Measurements from ENCODE around the gene ZNF516. TPM values are rescaled to one million over a fixed set of nuclear protein-coding genes. Genes with fewer than 3 reads are reported as not detected.
A peak's percentile ranks its signal among the peaks of the same experiment; 100 is the strongest.

ZNF516 gene
- polyA plus RNA-seq, 1 donor from 2014 or later: 1.2 TPM

- Mint-ChIP-seq H3K9me3 (peaks cover 0 to 2% (median 0%) of the 10 kb centered on the region in 3 donors), H3K27ac (no peak overlapping the region), H3K36me3 (no peaks in the 10 kb centered on the region), H3K27me3 (peaks cover 38% of the 10 kb centered on the region), H3K4me3 (peak overlapping the region in 1 of 4 donors; percentile 96), H3K4me1 (peaks cover 19 to 30% (median 19%) of the 10 kb centered on the region in 3 donors)
These were observed 6.0 kb downstream of the ZNF516 start for GRCh38 chr18:76489081-76489480.

GRCh38 chr18:76488190-76488589 lies 6.9 kb downstream of the ZNF516 start:
- no peaks in the 10 kb centered on the region for H3K9me3 Mint-ChIP-seq
- H3K27ac Mint-ChIP-seq: no peak overlapping the region
- H3K27me3 Mint-ChIP-seq: peaks cover 29% of the 10 kb centered on the region
- H3K4me1 Mint-ChIP-seq: peaks cover 13 to 23% (median 13%) of the 10 kb centered on the region in 3 donors
- no peak overlapping the region for H3K4me3 Mint-ChIP-seq
- no peaks in the 10 kb centered on the region for H3K36me3 Mint-ChIP-seq

DNA sequence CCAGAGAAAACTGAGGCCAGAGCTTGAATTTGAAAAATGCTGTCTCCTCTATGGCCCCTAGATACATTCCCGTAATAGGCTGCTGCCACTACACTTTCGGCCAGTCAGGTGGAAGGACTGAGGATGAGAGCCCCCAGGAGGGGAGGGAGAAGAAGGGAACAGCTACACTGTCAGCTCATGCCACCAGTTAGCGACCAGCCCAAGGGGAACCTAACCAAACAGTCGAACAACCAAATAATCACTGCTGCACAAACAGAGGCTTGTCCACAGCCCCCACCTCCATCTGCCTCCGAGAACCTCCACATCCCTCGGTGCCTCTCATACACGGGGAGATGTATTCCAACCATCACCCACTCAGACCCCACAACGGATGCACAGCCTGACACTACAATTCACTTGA lies 7.3 kb downstream of the ZNF516 start:
- Mint-ChIP-seq H3K9me3 (no peaks in the 10 kb centered on the region), H3K4me1 (peaks cover 13 to 19% (median 13%) of the 10 kb centered on the region in 3 donors), H3K27ac (no peak overlapping the region), H3K36me3 (no peaks in the 10 kb centered on the region), H3K4me3 (no peak overlapping the region), H3K27me3 (peaks cover 26% of the 10 kb centered on the region)

- H3K36me3 Mint-ChIP-seq: no peaks in the 10 kb centered on the region
- no peak overlapping the region for H3K4me3 Mint-ChIP-seq
- peaks cover 20% of the 10 kb centered on the region for H3K27me3 Mint-ChIP-seq
- H3K9me3 Mint-ChIP-seq: no peaks in the 10 kb centered on the region
- peaks cover 10 to 14% (median 11%) of the 10 kb centered on the region in 3 donors for H3K4me1 Mint-ChIP-seq
- no peak overlapping the region for H3K27ac Mint-ChIP-seq
These were observed 8.0 kb downstream of the ZNF516 start for GRCh38 chr18:76487070-76487469.

DNA sequence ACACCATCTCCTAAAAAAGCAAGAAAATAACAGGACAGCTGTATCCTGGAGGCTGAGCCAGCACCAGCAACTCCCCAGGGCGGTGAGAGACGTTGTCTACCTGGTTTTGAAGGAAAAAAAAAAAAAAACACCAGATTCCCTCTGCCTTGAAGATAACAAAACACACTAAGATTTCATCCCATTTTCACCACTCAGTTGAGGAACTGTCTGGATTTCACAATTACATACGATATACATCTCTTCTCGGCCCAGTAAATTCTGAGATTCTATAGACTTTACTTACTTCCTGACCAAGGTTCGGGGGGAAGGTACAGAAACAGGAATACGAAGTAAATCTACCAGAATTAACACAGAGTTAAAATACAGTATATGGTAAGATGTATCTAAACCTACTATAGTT lies 8.5 kb downstream of the ZNF516 start:
- Mint-ChIP-seq H3K4me1 (peaks cover 9 to 14% (median 10%) of the 10 kb centered on the region in 3 donors), H3K9me3 (no peaks in the 10 kb centered on the region), H3K27me3 (peaks cover 17% of the 10 kb centered on the region), H3K27ac (no peak overlapping the region), H3K4me3 (no peak overlapping the region), H3K36me3 (no peaks in the 10 kb centered on the region)

DNA sequence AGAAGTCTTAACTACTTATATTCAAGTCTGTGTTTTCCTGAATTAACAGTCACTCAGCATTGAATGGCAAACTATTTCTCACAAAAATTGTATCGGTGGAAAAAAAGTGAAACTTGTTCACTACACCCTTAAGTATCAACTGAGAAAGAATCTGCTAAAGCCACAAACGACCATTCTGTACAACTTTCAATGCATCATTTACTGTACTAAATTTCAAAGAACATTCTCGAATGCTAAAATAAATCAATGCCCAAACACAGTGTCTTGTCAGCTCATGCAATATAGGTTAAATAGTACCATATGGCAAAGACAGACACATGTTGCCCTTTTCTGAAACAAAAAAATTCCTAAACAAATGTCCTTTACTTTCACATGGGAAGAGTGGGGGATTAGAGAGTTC lies 9.0 kb downstream of the ZNF516 start:
- H3K27ac Mint-ChIP-seq: no peak overlapping the region
- no peaks in the 10 kb centered on the region for H3K36me3 Mint-ChIP-seq
- peaks cover 19% of the 10 kb centered on the region for H3K27me3 Mint-ChIP-seq
- H3K9me3 Mint-ChIP-seq: no peaks in the 10 kb centered on the region
- H3K4me3 Mint-ChIP-seq: no peak overlapping the region
- peaks cover 9 to 14% (median 10%) of the 10 kb centered on the region in 3 donors for H3K4me1 Mint-ChIP-seq

DNA sequence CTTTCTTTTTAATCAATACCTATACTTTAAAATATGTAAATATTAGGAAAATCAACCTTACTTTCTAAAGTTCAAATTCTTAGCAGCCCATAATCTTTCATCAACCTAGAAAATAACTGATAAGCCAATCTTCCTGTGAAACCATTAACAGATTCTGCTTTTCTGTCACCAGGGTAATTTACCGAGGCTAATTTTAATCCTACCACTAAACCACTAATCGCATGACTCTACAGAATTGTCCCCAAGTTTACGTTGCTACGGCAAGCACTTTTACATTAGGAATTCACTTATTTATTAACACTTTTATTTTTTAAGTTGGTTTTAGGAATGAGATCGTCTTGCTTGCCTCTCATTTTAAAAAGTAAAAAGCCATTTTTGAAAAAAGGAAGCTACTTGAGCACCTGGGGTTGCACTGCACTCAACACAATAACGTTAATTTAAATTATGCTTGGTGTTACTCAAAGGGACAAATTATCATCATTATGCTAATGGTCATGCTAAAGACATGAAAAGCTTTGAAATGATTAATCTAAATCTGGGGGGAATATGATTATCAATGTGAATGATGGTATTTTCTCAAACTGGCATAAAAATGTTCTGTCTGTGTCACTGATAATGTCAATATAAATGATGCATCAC lies 10.2 kb downstream of the ZNF516 start:
- Mint-ChIP-seq H3K4me1 (peaks cover 0 to 3% (median 3%) of the 10 kb centered on the region in 3 donors), H3K27me3 (peaks cover 9% of the 10 kb centered on the region), H3K4me3 (peak overlapping the region in 1 of 4 donors; percentile 71)

GRCh38 chr18:76483780-76484179 lies 11.3 kb downstream of the ZNF516 start:
- no peaks in the 10 kb centered on the region for H3K9me3 Mint-ChIP-seq
- no peak overlapping the region for H3K27ac Mint-ChIP-seq
- peaks cover 7% of the 10 kb centered on the region for H3K27me3 Mint-ChIP-seq
- H3K4me3 Mint-ChIP-seq: no peak overlapping the region
- no peaks in the 10 kb centered on the region for H3K36me3 Mint-ChIP-seq
- peaks cover 0 to 3% (median 0%) of the 10 kb centered on the region in 3 donors for H3K4me1 Mint-ChIP-seq

More for the DNA sequence above, 10.2 kb downstream of the ZNF516 start:
- Mint-ChIP-seq H3K9me3 (no peaks in the 10 kb centered on the region), H3K36me3 (no peaks in the 10 kb centered on the region), H3K27ac (no peak overlapping the region)

GRCh38 chr18:76482971-76483691 lies 11.9 kb downstream of the ZNF516 start:
- Mint-ChIP-seq H3K4me3 (no peak overlapping the region), H3K4me1 (peaks cover 0 to 3% (median 0%) of the 10 kb centered on the region in 3 donors), H3K27me3 (peaks cover 7% of the 10 kb centered on the region), H3K27ac (no peak overlapping the region), H3K9me3 (no peaks in the 10 kb centered on the region), H3K36me3 (no peaks in the 10 kb centered on the region)

DNA sequence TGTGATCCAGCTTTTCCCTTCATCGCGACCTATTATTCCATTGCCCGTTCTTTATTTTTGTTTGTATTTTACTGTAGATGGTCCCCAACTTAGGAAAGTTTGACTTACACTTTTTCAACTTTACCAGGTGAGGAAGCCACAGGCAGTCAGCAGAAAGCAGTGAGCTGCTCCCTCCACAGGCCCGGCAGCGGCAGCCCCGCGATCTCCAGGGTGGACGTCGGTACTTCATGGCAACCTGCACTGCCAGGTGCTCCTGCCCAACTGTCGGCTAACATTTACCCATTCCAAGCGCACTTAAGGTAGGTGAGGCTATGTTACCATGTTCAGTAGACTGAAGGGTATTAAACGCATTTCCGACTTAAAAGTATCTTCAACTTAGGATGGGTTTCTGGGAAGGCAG lies 12.8 kb downstream of the ZNF516 start:
- Mint-ChIP-seq H3K27ac (no peak overlapping the region), H3K9me3 (no peaks in the 10 kb centered on the region), H3K27me3 (peaks cover 8% of the 10 kb centered on the region), H3K4me3 (no peak overlapping the region), H3K36me3 (no peaks in the 10 kb centered on the region), H3K4me1 (peaks cover 0 to 5% (median 4%) of the 10 kb centered on the region in 3 donors)

GRCh38 chr18:76480913-76481312 lies 14.1 kb downstream of the ZNF516 start:
- Mint-ChIP-seq H3K9me3 (no peaks in the 10 kb centered on the region), H3K27me3 (peaks cover 12% of the 10 kb centered on the region), H3K27ac (no peak overlapping the region), H3K36me3 (no peaks in the 10 kb centered on the region), H3K4me3 (no peak overlapping the region), H3K4me1 (peaks cover 0 to 8% (median 4%) of the 10 kb centered on the region in 3 donors)

GRCh38 chr18:76479351-76480238 lies 15.4 kb downstream of the ZNF516 start:
- Mint-ChIP-seq H3K36me3 (no peaks in the 10 kb centered on the region), H3K4me1 (peaks cover 0 to 6% (median 4%) of the 10 kb centered on the region in 3 donors), H3K27ac (no peak overlapping the region), H3K27me3 (peaks cover 11% of the 10 kb centered on the region), H3K9me3 (no peaks in the 10 kb centered on the region), H3K4me3 (no peak overlapping the region)

DNA sequence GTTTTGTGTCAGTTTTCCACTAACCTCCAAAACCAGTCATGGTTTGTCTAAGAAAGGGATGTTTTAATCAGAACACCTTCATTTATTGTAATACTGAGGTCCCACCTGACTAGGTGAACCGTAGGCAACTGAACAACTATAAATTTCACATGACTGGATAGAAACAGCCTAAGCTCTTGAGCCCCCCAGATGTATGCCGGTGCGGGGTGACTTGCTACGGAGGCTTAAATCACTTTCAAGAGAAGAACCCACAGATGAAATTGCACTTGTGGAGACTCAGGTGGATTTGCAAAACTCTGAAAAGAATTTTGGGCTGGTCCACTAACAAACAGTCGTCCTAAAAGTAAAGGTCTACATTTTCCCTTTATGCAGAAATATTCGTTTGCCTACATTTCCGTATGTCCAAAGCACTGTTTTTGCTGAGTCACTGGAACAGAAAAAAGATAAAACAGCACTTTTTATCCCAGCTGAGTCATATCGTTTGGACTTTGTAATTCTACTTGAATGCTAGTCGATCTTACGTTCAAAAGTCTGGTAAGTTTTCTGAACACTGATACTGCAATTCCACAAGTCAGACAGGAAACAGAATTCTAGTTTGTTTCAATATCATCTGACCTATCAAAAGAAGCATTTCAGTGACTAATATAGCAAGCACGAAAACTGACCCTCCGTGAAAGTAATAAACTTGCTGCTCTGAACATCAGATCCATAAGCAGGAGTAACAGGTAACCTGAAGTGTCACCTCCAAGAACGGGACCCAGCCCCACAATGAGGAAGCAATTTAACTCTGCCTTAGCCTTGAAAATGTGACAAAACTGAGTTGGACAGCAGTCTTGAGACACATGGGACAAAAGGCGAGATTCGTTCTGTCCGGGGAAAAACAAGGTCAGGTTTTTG lies 18.1 kb downstream of the ZNF516 start:
- Mint-ChIP-seq H3K27ac (no peak overlapping the region), H3K4me1 (peaks cover 0 to 6% (median 4%) of the 10 kb centered on the region in 3 donors), H3K9me3 (peaks cover 0 to 2% (median 0%) of the 10 kb centered on the region in 3 donors), H3K27me3 (peaks cover 12% of the 10 kb centered on the region), H3K4me3 (peak overlapping the region in 2 of 4 donors; percentile 37 to 80), H3K36me3 (no peaks in the 10 kb centered on the region)

All from IgD-negative memory B cell (primary cell).